Neural crest cell (in vitro differentiated cells): ENCODE data around the gene TCEA3. TPM values are rescaled to one million over a fixed set of nuclear protein-coding genes. Genes with fewer than 3 reads are reported as not detected.

ENCODE experiments used
- DNase-seq: peaks from one replicate; pipeline ENCODE4 v3.0.0; 2021; ENCODE audit warnings: low read depth, mixed read lengths, low spot score
- H3K27ac Mint-ChIP-seq: one replicate; pipeline ENCODE4 v1.8.0; 2021; ENCODE audit warnings: mild to moderate bottlenecking, mixed read lengths; ENCODE audit not compliant: unreplicated experiment
- H3K27me3 Mint-ChIP-seq: 2 replicates; pipeline ENCODE4 v1.8.0; 2021; ENCODE audit warnings: low read depth, mild to moderate bottlenecking, mixed read lengths
- H3K36me3 Mint-ChIP-seq: 2 replicates; pipeline ENCODE4 v1.8.0; 2021; ENCODE audit warnings: low read depth, mild to moderate bottlenecking, mixed read lengths
- H3K4me1 Mint-ChIP-seq: 2 replicates; pipeline ENCODE4 v1.8.0; 2021; ENCODE audit warnings: mixed read lengths
- H3K4me3 Mint-ChIP-seq: one replicate; pipeline ENCODE4 v1.8.0; 2021; ENCODE audit warnings: mild to moderate bottlenecking, mixed read lengths
- H3K9me3 Mint-ChIP-seq: 2 replicates; pipeline ENCODE4 v1.8.0; 2021; ENCODE audit warnings: mixed read lengths
- CTCF ChIP-seq: fragments of 200-600 bp; sonication (generic); conservative IDR thresholded peaks from 2 replicates; pipeline ENCODE4 v1.5.0; 2021; ENCODE audit warnings: antibody characterized with exemption, mild to moderate bottlenecking
- long read RNA-seq: library from polyadenylated mRNA; unstranded; transcript quantifications from one replicate; pipeline ENCODE4 v2.0.0, GENCODE V29; 2020
- total RNA-seq: library from RNA; stranded (reverse); gene quantifications from 2 replicates; pipeline ENCODE4 v1.2.1, GENCODE V29; 2021

The TCEA3 gene
- 1.2 and 1.5 TPM in 2 replicates for total RNA-seq
- long read RNA-seq, result 0 reads

DNA sequence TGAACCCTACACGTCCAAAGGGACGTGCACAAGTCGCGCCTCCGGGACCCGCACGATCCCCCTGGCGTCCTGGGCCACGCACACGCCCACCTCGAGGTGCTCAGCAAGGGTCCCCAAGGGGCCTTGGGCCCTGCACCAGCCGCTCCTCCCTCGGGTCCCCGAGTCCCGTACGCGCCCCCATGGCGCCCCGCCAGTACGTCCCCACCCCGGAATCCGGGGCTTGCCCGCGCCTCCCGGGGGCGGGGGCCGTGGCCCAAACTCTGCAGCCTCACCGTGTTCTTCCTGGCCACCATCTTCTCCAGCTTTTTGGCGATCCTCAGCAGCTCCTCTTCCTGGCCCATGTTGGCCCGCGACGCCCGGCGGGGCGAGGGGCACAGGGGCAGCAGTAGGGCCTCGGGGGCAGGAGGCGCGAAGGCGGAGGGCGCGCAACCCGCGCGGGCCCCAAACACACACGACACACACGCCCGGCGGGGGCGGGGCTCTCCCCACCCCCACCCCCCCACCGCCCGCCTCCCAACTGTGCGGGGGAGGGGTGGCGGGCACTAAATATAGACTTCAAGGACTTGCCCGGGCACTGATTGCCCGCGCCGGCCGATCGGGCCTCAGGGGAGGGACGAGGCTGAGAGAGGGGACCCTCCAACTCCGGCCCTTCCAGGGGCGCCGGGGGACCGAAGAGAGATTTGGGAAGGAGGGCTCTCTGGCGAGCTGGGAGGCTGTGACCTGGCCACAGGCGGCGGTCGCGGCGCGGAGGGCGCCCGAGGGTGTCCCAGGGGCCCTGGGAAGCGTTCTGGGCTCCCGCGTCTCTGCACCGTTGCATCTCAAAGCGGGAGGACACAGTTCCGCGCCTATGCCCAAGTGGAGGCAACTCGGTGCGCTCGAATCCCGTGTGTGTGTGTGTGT, at the start of gene TCEA3:
TSS of gene TCEA3 (minus strand) at position 456 of the 900 bp plus-strand sequence. CDS start at position 341, 115 bp downstream.
- peaks cover 18% of the 10 kb centered on the region for H3K36me3 Mint-ChIP-seq

GRCh38 chr1:23473037-23473800, 48.7 kb upstream of the TCEA3 start:
- DNase-seq, result no peak
- TF ChIP-seq CTCF, result no peak
- H3K36me3 Mint-ChIP-seq, result no peaks in the 10 kb centered on the region
- peaks cover 5% of the 10 kb centered on the region for H3K4me1 Mint-ChIP-seq
- no peak overlapping the region for H3K27ac Mint-ChIP-seq
- H3K27me3 Mint-ChIP-seq, result no peaks in the 10 kb centered on the region
- H3K4me3 Mint-ChIP-seq, result no peak overlapping the region
- no peaks in the 10 kb centered on the region for H3K9me3 Mint-ChIP-seq

More for the DNA sequence above, at the start of gene TCEA3:
- Mint-ChIP-seq H3K4me3 (peak within 1 kb of the TSS; percentile 49), H3K27me3 (peaks cover 71% of the 10 kb centered on the region), H3K4me1 (peaks cover 15% of the 10 kb centered on the region), H3K27ac (no peak within 1 kb of the TSS), H3K9me3 (no peaks in the 10 kb centered on the region)
- DNase-seq, result no peak
- TF ChIP-seq CTCF, result no peak

- no peak for DNase-seq
- no peak overlapping the region for H3K27ac Mint-ChIP-seq
- no peak for TF ChIP-seq CTCF
- no peaks in the 10 kb centered on the region for H3K36me3 Mint-ChIP-seq
- H3K27me3 Mint-ChIP-seq, result no peaks in the 10 kb centered on the region
- peaks cover 5% of the 10 kb centered on the region for H3K4me1 Mint-ChIP-seq
- H3K9me3 Mint-ChIP-seq, result no peaks in the 10 kb centered on the region
- H3K4me3 Mint-ChIP-seq, result no peak overlapping the region
Measured at GRCh38 chr1:23472351-23473036, 47.9 kb upstream of the TCEA3 start.

DNA sequence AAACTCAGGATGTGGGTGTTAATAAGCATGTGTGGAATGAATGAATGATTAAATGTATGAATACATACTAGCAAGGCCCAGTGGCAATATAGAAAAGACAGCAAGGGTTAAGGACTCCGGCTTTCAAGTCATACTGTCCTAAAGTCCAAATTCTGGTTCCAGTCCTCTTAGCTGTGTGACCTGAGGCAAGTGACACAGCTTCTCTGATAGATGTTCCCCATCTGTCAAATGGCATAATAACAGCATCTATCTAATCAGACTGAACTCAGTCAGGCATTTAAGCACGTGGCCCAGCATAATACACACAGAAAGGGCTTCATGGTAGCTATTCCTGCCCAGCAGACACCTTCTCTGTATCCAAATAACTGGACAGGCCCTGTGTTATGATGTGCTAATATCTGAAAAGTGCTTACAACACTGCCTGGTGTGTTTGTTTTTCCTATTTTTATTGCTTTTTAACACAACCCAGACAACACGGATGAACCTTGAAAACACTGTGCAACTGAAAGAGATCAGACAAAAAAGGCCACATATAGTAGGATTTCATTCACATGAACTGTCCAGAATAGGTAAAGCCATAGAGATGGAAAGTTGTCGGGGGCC, 47.0 kb upstream of the TCEA3 start:
- Mint-ChIP-seq H3K36me3 (no peaks in the 10 kb centered on the region), H3K27me3 (no peaks in the 10 kb centered on the region), H3K4me1 (peaks cover 5% of the 10 kb centered on the region), H3K27ac (no peak overlapping the region), H3K4me3 (no peak overlapping the region), H3K9me3 (no peaks in the 10 kb centered on the region)
- no peak for TF ChIP-seq CTCF
- DNase-seq, result no peak
